IPS-NIHi7 (cell line): Measurements from ENCODE around the gene C1orf116.
"Not testable (repeated sequence)": the region's sequence is repeated elsewhere in the genome, so short reads cannot be mapped to it uniquely, and the experiment has no call there.

ENCODE experiments used
- DNase-seq: peaks from one replicate; pipeline ENCODE4 v3.0.0; 2012; ENCODE audit warnings: mixed read lengths; ENCODE audit errors: extremely low spot score

Gene C1orf116

DNA sequence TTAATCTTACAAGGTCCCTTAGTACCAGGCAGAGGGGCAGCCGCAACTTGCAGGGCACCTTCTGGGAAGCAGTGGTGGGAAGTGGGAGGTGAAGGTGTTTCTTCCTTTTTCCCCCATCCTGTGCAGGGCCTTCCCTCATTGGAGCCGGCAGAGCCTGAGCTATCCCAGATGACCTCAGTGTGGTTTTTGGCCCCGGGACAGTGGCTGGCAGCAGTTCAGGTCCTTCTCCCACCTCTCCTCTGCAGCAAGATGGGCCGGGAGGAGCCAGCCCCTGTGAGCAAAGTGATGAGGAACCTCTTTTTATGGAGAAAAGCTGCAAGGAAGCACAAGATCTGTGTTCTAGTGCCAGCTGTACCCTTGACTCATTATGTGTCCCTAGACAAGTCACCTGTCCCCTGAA, 27.3 kb upstream of the C1orf116 start:
- DNase-seq = no peak

- peak; percentile 47 for DNase-seq
These were observed 26.6 kb upstream of the C1orf116 start for GRCh38 chr1:207058878-207059867.

DNA sequence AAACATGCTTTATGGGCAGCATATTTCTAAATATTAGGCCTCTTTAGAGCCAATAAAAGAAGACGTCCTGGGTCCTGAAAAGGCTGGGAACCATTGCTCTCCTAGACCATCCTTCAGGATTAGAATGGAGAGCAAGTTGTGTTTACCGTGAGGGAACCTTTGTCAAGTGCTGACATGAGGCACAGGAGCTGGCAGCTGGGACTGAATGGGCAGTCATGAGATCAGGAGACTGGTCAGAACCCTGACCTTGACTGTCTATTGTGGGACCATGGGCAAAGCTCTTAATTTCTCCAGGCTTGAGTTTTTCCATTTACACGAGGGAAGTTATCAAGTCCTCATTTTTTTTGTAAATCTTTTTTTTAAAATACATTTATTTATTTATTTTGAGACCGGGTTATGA, 25.7 kb upstream of the C1orf116 start:
- no peak for DNase-seq

- DNase-seq = no peak
These were observed 24.1 kb upstream of the C1orf116 start for GRCh38 chr1:207056673-207057072.

DNA sequence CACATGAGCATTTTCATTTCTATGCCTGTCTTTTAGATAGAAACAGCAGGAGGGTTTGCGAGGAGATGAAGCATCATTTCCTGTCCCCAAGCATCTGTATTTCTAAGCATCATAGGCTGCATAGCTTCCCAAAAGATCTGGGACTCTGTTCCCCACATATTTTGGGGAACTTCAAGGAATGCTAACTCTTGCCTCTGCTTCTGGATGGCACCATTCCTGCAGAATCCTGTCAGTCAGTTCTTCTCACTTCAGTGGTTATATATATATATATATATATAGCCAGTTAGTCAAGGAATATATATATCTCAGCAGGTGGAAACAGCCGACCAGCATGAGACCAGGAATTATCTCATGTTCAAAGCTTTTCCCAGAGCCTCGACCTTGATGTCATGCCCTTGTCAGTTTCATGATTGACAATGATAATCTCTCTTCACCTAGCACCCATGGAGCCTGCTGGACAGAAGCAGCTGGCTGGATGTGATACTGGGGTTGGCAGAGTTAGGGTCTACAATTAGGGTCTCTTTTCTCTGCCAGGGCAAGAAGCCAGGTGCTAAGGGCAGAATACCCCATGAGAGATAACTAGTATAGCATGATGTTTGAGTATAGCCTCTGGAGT, 22.9 kb upstream of the C1orf116 start:
- no peak for DNase-seq

DNA sequence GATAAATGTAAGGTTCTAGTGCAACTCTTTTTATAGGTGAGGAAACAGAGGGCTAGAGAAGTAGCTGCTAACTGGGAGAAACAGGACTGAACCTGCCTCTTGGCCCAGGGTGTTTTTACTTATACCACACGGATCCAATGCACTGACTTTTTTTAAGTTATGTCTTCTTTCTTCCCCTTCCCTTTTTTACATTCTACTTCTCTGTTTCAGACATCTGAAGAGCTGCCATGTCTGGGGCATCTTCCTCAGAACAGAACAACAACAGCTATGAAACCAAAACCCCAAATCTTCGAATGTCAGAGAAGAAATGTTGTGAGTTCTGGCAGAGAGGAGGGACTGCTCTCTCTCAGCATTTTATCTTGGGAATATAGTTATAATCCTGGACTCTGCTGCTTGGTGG, 21.9 kb upstream of the C1orf116 start:
- DNase-seq = no peak

GRCh38 chr1:207052911-207053769, 20.6 kb upstream of the C1orf116 start, which contains the start of gene PFKFB2:
PFKFB2 (plus strand) TSS chr1:207053275; CDS start chr1:207054718, 1,443 bp downstream.
- peak; percentile 98 for DNase-seq

DNA sequence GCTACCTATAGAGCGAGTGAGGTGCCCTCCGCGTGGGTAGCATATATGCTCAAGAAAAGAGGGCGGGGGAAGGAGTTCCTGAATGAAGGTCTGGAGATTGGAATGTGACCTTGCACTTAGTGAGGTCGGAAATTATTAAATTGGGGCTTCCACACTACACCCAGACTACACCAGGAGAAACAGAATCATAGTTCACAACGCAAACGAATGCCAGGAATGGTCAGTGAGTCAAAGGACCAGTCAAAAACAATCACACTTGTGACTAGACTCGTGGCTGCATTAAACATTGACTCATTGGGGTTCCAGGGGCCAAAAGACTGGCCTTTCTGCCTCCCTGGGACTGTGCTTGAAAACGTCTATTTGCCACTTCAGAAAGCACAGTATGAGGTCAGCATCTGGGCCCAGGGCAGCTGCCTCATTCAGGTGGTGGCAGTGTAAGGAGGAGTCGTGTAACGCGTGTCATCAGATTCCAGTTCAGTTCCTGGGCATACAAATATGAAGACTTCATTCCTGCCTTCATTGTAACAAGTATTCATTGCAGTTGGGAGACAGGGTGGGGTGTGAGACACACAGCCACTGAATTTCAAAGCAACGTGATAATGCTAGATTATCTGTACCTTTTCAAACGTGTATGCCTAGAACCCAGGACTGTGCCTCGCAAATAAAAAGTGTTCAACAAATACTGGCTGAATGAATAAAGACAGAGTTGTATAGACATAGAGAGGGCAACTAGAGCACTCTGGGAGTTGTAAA, 18.8 kb upstream of the C1orf116 start, which contains the start of gene YOD1:
TSS of gene YOD1 (minus strand) at position 18 of the 753 bp plus-strand sequence. CDS start 178 bp downstream, outside the sequence.
- no peak for DNase-seq

- DNase-seq = peak; percentile 79
These were observed 18.1 kb upstream of the C1orf116 start for GRCh38 chr1:207050480-207051190.

DNA sequence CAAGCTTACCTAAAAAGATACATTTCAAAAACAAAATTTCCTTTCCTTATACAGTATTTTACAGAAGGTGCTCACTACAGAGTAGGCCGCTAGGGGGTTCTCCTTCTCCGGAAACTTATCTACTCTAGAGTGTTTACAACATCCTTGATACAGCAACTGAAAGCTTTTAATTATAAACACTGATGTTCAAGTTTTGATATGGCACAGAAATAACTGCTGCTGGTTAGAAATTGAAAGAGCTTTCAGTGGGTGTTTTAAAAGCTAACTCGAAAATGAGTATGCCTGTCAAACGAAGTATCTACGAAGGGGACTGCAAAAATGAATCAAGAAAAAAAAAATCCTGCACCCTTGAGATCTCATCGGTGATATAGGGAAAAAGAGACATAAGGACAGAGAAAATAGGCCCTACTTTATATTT, 17.4 kb upstream of the C1orf116 start:
- no peak for DNase-seq

GRCh38 chr1:207049514-207049913, 17.0 kb upstream of the C1orf116 start:
- no peak for DNase-seq

GRCh38 chr1:207049054-207049453, 16.5 kb upstream of the C1orf116 start:
- DNase-seq = no peak

DNA sequence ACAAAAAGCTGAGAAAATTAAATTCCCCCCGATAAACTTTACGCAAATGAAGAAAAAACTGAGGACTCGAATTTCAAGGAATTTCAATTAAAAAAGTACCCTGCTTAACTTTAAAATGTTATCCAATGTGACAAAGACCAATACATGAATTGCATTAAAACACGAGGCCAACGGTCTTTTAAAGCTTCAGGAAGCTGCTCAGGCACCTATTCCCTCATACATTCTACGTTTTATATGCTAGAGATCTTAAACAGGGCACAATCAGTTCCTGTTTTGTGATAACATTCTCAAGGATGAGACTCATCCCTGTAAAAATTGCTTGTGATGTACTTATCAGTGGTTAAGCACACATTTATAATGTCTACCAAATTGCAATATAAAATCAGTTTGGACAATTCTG, 15.5 kb upstream of the C1orf116 start:
- no peak for DNase-seq

- no peak for DNase-seq
These were observed 14.9 kb upstream of the C1orf116 start for GRCh38 chr1:207047505-207047904.

- no peak for DNase-seq
These were observed 12.9 kb upstream of the C1orf116 start for GRCh38 chr1:207045453-207045852.

- not testable (repeated sequence) for DNase-seq
These were observed 8.8 kb upstream of the C1orf116 start for GRCh38 chr1:207041397-207041796.

DNA sequence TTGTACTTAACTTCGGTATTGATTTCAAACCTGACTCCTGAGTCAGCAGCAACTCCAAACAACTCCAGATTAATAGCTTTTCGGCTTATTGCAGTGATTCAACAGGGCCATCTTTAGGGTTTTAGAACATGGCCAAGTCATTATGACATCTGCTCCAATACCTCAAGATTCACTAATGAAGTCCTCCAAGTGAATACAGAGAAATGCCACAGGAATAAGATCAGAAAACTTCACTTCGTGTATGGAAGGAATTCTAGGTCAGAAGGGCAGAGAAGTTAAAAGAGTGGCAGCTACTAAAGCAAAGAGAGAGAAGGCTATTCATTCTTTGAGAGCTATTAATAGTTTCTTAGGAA, 7.6 kb upstream of the C1orf116 start:
- no peak for DNase-seq

DNA sequence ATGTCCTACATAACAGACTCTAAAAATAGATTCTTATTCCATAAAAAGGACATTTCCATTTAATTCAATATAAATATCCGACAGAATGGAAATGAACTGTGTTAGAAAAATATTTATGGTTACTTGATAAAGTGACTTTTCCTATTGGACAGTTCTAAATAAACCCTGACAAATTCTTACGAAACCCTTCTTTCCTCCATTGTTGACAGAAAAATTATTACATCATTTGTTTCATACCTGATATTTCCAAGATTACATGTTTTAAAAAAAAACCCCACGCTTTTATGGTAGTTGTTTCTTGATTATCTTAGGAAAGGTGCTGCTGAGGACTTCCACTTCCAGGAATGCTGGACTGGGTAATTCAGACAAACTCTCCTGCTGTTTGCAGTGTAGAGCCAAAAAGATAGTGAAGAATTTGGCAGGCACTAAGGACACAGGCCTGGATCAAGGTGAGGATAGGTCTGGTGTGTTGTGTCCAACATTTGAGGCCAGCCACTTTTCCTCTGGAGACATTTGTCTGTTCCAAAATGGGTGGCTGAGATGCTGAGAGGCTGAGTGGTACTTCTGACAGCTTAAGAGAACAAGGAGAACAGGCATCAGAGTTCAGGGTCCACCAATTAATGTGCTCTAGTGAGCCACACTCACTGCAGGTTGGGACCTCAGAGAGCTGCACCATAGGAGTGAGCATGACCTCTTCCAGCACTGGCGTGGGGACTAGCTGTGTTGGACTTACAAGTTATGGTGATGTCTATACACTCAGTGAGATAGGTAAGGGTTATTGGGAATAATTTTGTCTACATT, 7.0 kb upstream of the C1orf116 start:
- DNase-seq = no peak

GRCh38 chr1:207036865-207037264, 4.3 kb upstream of the C1orf116 start:
- no peak for DNase-seq
